Measurements from ENCODE around the gene AKNA.

AKNA gene

DNA sequence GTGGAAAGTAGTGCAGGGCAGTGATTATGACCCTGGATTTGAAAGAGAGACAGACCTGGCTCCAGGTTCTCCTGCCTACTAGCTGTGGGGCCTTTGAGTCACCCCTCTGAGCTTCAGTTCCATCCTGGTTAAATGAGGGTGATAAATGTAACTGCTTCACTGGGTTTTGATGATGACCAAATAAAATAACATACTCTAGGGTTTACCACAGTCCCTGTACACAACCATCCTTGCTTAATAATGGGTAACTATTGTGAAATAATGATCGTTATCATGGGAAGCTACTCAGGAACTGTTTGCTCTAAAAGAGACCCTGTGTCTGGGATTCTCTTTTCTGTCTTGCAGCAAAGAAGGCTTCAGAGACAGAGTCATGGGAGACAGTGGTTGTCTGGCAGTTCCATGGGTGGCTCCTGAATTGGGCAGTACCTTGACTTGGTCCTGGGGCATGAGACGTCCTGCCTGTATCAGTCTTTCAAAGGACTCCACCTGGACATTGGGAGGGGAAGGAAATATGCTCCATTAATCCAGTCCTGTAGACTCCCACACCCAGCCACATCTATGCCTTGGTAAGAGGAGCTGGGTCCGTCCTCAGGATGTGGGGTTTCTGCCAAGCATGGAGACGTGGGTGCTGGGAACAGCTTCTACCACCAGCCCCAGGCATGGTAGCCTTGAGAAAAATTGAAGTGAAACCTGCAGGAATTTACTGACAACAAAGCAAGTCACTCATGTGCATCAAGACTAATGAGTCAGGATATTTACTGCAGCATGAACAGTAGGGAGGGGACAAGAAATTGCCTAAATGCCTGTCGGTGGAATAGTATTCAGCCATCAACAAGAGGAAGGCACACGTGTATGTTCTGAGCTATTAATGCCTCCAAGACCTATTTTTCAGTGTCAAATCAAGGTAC is 23.4 kb downstream of the AKNA start:
- DNase-seq (no peak), ATAC-seq (replicated peaks) (peak; percentile 25)
- H3K36me3 Mint-ChIP-seq (ENCODE audit: insufficient read depth) = peaks cover 95% of the 10 kb centered on the region
- no peaks in the 10 kb centered on the region for H3K9me3 Mint-ChIP-seq
- H3K27ac Mint-ChIP-seq = peak overlapping the region; percentile 91 to 96
- no peaks in the 10 kb centered on the region for H3K27me3 Mint-ChIP-seq
- H3K4me3 Mint-ChIP-seq = peak overlapping the region; percentile 66 to 69
- peaks cover 64 to 78% of the 10 kb centered on the region in 2 donors for H3K4me1 Mint-ChIP-seq (ENCODE audit: low read depth in 2 of 2)

DNA sequence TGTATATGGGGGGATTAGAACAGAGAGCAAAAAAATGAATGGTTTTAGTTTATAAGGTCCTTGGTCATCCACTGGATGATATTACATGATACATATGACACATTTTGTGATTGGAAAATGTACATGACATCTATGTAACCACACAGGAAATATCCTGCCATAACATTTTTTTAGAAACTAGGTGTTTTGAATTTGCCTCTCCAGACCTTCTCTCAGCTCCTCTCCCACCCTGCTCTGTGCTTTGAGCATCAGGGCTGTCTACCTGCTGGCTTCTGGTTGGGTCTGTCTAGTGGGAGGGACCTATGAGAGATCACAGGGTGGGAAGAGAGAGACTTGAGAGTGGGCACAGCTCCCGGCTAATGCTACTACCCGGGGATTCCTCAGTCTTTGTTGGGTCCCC is 24.4 kb downstream of the AKNA start:
- peak; percentile 31 for ATAC-seq (replicated peaks)
- peak overlapping the region; percentile 66 to 69 for H3K4me3 Mint-ChIP-seq

DNA sequence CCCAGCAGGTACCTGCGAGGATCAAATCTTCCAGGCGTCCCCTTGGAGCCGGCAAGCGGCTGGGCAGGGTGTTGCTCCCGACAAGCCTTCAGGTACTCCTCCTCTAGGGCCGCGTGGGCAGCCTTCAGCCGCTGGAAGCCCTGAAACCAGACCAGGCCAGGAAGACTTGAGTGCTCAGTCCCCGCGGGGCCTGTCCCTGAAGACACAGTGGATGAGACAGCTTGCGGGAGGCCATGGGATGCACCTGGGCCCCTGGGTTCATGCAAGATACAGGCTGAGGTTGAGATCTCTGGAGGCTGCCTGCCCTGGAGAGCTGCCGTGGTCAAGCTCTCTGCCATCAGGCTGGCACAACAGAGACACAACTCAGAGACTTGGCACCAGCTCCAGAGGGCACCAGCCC is 25.4 kb downstream of the AKNA start:
- no peak overlapping the region for H3K4me3 Mint-ChIP-seq
- H3K27ac Mint-ChIP-seq = peak overlapping the region; percentile 91 to 96
- ATAC-seq (replicated peaks) (no peak), DNase-seq (no peak)
- peaks cover 66 to 69% of the 10 kb centered on the region in 2 donors for H3K4me1 Mint-ChIP-seq (ENCODE audit: low read depth in 2 of 2)
- H3K27me3 Mint-ChIP-seq = no peaks in the 10 kb centered on the region
- peaks cover 96% of the 10 kb centered on the region for H3K36me3 Mint-ChIP-seq (ENCODE audit: insufficient read depth)
- H3K9me3 Mint-ChIP-seq = no peaks in the 10 kb centered on the region

More for the DNA sequence above, 24.4 kb downstream of the AKNA start:
- Mint-ChIP-seq H3K4me1 (ENCODE audit: low read depth in 2 of 2) (peaks cover 66 to 74% of the 10 kb centered on the region in 2 donors), H3K27ac (peak overlapping the region; percentile 91 to 96), H3K27me3 (no peaks in the 10 kb centered on the region), H3K9me3 (no peaks in the 10 kb centered on the region), H3K36me3 (ENCODE audit: insufficient read depth) (peaks cover 96% of the 10 kb centered on the region)
- DNase-seq = no peak

DNA sequence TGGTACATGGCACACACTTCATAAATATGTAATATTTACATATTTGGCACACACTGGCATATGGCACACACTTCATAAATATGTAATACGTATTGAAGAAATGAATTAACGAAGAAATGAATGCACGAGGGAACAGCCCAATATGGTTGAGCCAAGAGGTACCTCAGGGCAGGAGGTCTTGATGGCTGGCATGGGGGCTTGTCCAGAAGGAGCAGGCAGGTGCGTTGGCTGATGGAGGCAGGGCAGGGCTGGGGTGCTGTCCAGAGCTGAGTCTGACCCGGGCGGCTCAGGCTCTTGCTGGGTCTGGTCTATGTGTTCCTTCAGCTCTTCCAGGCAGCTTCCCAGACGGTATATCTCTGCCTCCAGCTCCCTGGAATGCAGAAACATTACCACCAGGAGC is 26.2 kb downstream of the AKNA start:
- peaks cover 96% of the 10 kb centered on the region for H3K36me3 Mint-ChIP-seq (ENCODE audit: insufficient read depth)
- no peak overlapping the region for H3K4me3 Mint-ChIP-seq
- peak overlapping the region; percentile 91 to 96 for H3K27ac Mint-ChIP-seq
- H3K4me1 Mint-ChIP-seq (ENCODE audit: low read depth in 2 of 2) = peaks cover 61 to 65% of the 10 kb centered on the region in 2 donors
- H3K27me3 Mint-ChIP-seq = no peaks in the 10 kb centered on the region
- no peaks in the 10 kb centered on the region for H3K9me3 Mint-ChIP-seq
- ATAC-seq (replicated peaks) (no peak), DNase-seq (no peak)

DNA sequence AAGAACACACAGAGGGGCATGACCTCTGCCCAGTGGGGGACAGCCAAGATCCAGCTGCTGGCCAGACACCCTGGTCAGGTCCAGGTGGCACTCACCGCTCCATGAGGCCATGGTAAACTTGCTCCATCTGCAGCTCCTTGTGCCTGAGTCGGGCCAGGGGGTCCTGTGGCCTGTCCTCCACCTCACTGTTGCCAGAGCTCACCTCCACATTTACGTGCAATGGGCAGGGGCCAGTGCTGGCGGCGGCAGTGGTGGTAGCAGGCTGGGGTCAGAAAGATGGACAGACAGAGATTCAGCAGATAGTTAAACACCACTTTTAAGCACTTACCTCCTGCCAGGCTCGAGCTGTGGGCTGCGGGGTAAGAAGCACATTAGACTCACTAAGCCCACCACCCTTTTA is 28.0 kb downstream of the AKNA start:
- H3K4me3 Mint-ChIP-seq = no peak overlapping the region
- no peaks in the 10 kb centered on the region for H3K27me3 Mint-ChIP-seq
- H3K9me3 Mint-ChIP-seq = no peaks in the 10 kb centered on the region
- peak overlapping the region; percentile 91 to 96 for H3K27ac Mint-ChIP-seq
- peaks cover 100% of the 10 kb centered on the region for H3K36me3 Mint-ChIP-seq (ENCODE audit: insufficient read depth)
- ATAC-seq (replicated peaks) (no peak), DNase-seq (no peak)
- H3K4me1 Mint-ChIP-seq (ENCODE audit: low read depth in 2 of 2) = peaks cover 56 to 57% of the 10 kb centered on the region in 2 donors

DNA sequence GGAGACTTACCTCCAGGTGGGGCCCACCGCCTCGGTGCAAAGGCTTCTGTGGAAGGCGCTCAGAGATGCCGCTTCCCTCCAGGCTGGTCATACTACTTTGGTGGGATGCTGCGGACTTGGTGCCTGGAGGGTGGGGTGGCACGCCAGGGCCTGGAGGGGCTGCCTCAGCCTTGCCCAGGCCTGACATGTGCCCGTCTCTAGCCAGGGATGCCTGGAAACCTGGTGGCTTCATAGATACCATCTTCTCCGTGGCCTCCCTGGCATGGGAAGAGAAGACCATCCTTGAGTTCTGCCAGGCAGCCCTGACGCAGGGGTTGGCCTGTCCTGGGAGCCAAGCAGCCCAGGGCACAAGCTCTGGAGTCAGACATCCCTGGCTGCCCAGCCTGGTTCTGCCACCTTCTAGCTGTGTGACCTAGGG is 29.9 kb downstream of the AKNA start:
- DNase-seq (no peak), ATAC-seq (replicated peaks) (no peak)
- H3K4me1 Mint-ChIP-seq (ENCODE audit: low read depth in 2 of 2) = peaks cover 38 to 39% of the 10 kb centered on the region in 2 donors
- H3K36me3 Mint-ChIP-seq (ENCODE audit: insufficient read depth) = peaks cover 98% of the 10 kb centered on the region
- no peak overlapping the region for H3K4me3 Mint-ChIP-seq
- no peaks in the 10 kb centered on the region for H3K27me3 Mint-ChIP-seq
- H3K9me3 Mint-ChIP-seq = no peaks in the 10 kb centered on the region
- H3K27ac Mint-ChIP-seq = peak overlapping the region; percentile 82 to 91

DNA sequence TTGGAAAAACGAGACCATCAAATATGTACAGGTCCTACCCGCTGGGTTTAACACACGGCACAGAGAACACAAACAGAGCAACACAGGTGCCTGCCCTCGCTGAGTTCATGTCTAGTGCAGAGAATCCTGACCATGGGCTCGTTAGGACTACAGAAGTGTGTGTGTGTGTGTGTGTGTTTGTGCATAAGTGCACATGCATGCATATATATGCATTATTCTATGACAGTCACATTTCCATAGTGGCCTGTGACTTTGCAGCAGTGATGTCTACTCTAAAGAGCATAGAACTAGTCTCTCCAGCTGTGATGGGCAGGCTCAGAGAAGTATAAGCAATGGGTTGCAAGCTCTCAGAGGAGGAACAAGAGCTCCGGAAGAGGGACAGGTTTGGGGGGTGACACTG is 30.4 kb downstream of the AKNA start:
- Mint-ChIP-seq H3K4me3 (peak overlapping the region in 1 of 2 donors; percentile 33), H3K27me3 (no peaks in the 10 kb centered on the region), H3K27ac (peak overlapping the region; percentile 82 to 91), H3K36me3 (ENCODE audit: insufficient read depth) (peaks cover 98% of the 10 kb centered on the region), H3K4me1 (ENCODE audit: low read depth in 2 of 2) (peaks cover 36% of the 10 kb centered on the region in 2 donors), H3K9me3 (no peaks in the 10 kb centered on the region)
- DNase-seq = no peak
- no peak for ATAC-seq (replicated peaks)

DNA sequence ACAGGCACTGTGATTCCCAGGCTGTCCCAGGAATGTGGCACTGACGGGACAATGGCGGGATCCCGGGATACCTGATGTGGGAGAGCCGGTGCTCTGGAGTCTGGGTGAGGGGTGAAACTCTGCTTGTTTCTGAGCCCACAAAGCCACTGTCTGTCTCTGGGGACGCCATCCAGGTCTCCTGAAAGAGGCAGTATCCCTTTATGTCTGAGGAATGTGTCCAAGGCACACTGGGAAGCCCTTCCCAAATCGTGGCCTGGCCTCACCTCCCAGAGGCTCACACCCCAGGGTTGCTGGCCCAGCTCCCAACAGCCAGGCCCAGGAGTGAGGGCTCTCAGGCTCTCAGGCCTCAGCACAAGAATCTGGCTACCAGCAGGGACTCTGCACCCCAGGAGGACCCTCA is 31.0 kb downstream of the AKNA start:
- Mint-ChIP-seq H3K27me3 (no peaks in the 10 kb centered on the region), H3K9me3 (no peaks in the 10 kb centered on the region), H3K27ac (peak overlapping the region; percentile 82 to 91), H3K4me3 (no peak overlapping the region), H3K4me1 (ENCODE audit: low read depth in 2 of 2) (peaks cover 36 to 39% of the 10 kb centered on the region in 2 donors), H3K36me3 (ENCODE audit: insufficient read depth) (peaks cover 98% of the 10 kb centered on the region)
- DNase-seq = no peak
- ATAC-seq (replicated peaks) = no peak

DNA sequence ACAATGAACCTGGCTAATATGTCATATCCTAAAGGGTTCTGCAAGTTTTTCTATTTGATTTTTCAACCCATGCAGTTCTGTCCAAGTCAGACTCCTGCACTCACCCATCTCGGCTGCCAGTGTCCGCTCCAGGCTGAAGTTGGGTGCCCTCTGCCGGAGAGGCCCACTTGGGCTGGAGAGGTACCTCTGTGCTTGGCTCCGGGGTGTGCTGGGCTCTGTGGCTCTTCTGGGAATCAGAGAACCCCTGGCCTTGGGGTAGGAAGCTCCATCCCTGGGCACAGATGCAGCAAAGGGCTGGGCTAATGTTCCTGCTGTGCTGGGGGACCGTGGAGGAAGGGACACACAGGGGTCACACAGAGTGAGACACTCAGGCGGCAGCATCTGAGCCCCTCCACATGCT is 32.0 kb downstream of the AKNA start:
- ATAC-seq (replicated peaks) = no peak
- no peak overlapping the region for H3K4me3 Mint-ChIP-seq
- H3K36me3 Mint-ChIP-seq (ENCODE audit: insufficient read depth) = peaks cover 98% of the 10 kb centered on the region
- DNase-seq = no peak
- H3K9me3 Mint-ChIP-seq = no peaks in the 10 kb centered on the region
- peaks cover 26 to 33% of the 10 kb centered on the region in 2 donors for H3K4me1 Mint-ChIP-seq (ENCODE audit: low read depth in 2 of 2)
- H3K27me3 Mint-ChIP-seq = no peaks in the 10 kb centered on the region
- H3K27ac Mint-ChIP-seq = peak overlapping the region in 1 of 2 donors; percentile 82

DNA sequence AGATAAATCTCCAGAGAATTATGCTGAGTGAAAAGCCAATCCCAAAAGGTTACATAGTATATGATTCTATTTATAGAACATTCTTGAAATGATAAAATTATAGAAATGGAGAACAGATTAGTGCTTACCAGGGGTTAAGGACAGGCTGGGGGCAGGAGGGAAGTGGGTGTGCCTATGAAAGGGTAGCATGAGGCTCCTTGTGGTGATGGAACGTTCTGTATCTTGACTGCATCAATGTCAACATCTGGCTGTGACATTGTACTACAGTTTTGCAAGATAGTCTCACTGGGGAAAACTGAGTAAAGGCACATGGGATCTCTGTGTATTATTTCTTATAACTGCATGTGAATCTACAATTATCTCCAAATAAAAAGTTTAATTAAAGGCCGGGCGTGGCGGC is 35.9 kb downstream of the AKNA start:
- Mint-ChIP-seq H3K4me3 (no peak overlapping the region), H3K36me3 (ENCODE audit: insufficient read depth) (peaks cover 97% of the 10 kb centered on the region), H3K27ac (peak overlapping the region; percentile 38 to 56), H3K9me3 (no peaks in the 10 kb centered on the region), H3K27me3 (no peaks in the 10 kb centered on the region), H3K4me1 (ENCODE audit: low read depth in 2 of 2) (peaks cover 30 to 37% of the 10 kb centered on the region in 2 donors)
- DNase-seq (no peak), ATAC-seq (replicated peaks) (peak; percentile 23)

DNA sequence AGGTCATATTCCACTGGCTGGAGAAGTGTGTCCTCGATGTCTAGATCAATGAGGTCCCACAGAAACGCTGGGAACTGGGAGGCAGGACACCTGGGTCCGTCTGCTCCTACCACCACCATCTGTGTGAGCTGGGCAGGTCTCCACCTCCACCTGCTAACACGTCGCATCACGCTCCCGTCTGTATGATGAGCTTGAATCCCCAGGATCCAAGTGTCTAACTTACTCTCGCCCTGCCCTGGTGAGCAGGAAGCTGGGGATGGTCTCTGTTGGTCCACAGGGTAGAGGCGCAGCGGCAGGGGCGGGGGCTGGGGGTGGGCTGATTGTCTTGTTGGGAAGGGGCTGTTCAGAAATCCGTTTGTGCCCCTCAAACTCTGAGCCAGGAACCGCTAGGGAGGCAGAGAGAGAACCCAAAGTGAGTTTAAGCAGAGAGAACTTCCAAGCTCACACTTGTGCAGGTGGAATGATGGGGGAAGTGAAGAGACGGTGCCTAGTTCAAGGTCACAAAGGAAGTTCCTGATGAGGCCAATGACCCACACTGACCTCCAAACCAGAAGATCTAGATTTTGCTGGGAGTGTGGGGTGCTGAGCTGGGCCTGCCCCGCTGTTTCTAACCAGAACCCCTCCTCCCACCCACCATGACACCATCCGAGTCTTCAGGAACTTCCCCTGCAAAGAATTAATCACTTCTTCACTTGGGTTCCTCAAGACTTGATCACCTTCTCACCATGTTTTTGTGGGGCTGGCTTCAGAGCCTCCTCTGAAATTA is 37.0 kb downstream of the AKNA start:
- no peak for ATAC-seq (replicated peaks)
- Mint-ChIP-seq H3K36me3 (ENCODE audit: insufficient read depth) (peaks cover 97% of the 10 kb centered on the region), H3K27ac (peak overlapping the region; percentile 85 to 87), H3K9me3 (no peaks in the 10 kb centered on the region), H3K4me1 (ENCODE audit: low read depth in 2 of 2) (peaks cover 28 to 31% of the 10 kb centered on the region in 2 donors), H3K27me3 (no peaks in the 10 kb centered on the region), H3K4me3 (peak overlapping the region; percentile 9 to 19)
- no peak for DNase-seq

DNA sequence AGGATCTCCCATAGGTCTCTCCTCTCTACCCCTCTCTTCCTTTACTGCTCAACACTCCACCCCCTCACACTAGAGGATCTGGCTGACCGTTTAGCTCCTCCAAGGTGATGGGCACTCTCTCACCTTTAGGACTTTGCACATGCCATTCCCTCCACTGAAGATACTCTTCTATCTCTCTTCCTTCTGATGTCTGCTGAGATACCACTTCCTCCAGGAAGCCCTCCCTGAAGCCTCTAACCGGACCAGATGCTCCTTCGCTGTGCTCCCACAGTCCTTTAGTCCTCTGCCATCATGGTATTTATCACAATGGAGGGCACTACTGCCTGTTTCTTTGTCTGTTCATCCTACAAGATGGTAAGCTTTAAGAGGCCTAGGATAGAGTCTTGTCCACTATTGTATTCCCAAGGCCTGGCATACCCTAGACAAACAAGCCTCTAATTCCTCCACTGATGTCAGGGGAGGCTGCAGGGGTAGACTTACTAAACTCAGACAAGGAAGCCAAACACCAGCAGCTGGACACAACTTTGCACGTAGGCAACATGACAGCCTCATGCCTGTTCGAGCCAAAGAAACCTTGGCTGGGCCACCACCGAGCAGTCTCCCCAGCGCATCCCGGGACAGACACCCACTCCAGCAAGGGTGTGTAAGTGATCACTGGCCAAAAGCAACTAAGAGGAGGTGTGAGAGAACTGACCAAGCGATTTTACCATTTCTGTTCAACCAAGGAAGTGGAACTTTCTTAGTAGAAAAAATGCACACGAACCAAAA is 37.9 kb downstream of the AKNA start:
- H3K9me3 Mint-ChIP-seq = no peaks in the 10 kb centered on the region
- no peaks in the 10 kb centered on the region for H3K27me3 Mint-ChIP-seq
- DNase-seq (no peak), ATAC-seq (replicated peaks) (no peak)
- H3K27ac Mint-ChIP-seq = peak overlapping the region; percentile 85 to 87
- H3K4me1 Mint-ChIP-seq (ENCODE audit: low read depth in 2 of 2) = peaks cover 28 to 31% of the 10 kb centered on the region in 2 donors
- peaks cover 97% of the 10 kb centered on the region for H3K36me3 Mint-ChIP-seq (ENCODE audit: insufficient read depth)
- H3K4me3 Mint-ChIP-seq = peak overlapping the region; percentile 33 to 58

DNA sequence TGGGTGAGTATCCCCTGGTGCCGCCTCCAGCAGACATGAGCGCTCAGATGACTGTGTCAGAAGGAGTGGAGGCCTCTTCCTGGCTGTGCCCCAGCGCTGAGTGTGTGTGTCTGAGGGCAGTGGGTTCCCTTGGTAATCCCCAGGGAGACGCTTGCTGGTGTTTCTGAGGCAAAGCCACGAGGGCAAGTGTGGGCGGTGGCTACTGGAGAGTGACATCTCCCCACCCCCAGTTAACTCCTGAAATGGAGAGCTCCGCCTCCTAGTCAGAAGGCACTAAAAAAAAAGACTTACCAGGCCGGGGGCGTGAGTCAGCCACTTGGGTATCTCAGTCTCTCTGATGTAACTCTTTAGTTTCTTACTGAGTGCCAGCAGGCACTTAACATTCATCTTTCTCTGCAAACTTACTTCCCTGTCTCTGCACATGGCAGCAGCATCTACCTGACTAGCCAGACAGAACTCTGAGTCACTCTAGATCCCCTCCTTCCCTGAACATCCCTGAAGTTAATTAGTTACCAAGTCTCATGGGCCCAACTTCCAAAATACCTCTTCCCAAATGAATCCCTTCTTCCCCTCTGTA is 38.8 kb downstream of the AKNA start:
- no peaks in the 10 kb centered on the region for H3K9me3 Mint-ChIP-seq
- peak; percentile 82 for ATAC-seq (replicated peaks)
- no peaks in the 10 kb centered on the region for H3K27me3 Mint-ChIP-seq
- H3K4me3 Mint-ChIP-seq = peak overlapping the region; percentile 33 to 58
- peak overlapping the region; percentile 85 to 87 for H3K27ac Mint-ChIP-seq
- peaks cover 30 to 38% of the 10 kb centered on the region in 2 donors for H3K4me1 Mint-ChIP-seq (ENCODE audit: low read depth in 2 of 2)
- peak in 2 of 3 experiments; percentile 33 to 37 for DNase-seq
- H3K36me3 Mint-ChIP-seq (ENCODE audit: insufficient read depth) = peaks cover 99% of the 10 kb centered on the region
